NCI-H1105 (cell line): ENCODE measurements around the gene LMOD2.
"Not testable (repeated sequence)": the region's sequence is repeated elsewhere in the genome, so short reads cannot be mapped to it uniquely, and the experiment has no call there.

ENCODE experiments used
- DNase-seq: peaks from one replicate; lab custom pipeline; 2025; lab: John Stamatoyannopoulos, UW

LMOD2 gene

GRCh38 chr7:123655614-123656013, at the start of gene LMOD2:
Gene LMOD2, plus strand, starts transcription at chr7:123655866. Its CDS starts 98 bp downstream, at chr7:123655964.
- no peak for DNase-seq

- DNase-seq = no peak
These were observed 48.2 kb upstream of the LMOD2 start for GRCh38 chr7:123607423-123607975.

- no peak for DNase-seq
These were observed 46.4 kb upstream of the LMOD2 start for GRCh38 chr7:123608991-123609882.

GRCh38 chr7:123609883-123610239, 45.8 kb upstream of the LMOD2 start:
- DNase-seq = no peak

GRCh38 chr7:123612024-123612423, 43.6 kb upstream of the LMOD2 start:
- DNase-seq = no peak

- no peak for DNase-seq
These were observed 40.3 kb upstream of the LMOD2 start for GRCh38 chr7:123615344-123615743.

GRCh38 chr7:123616223-123616622, 39.4 kb upstream of the LMOD2 start:
- DNase-seq = no peak

GRCh38 chr7:123621707-123622106, 34.0 kb upstream of the LMOD2 start:
- no peak for DNase-seq

GRCh38 chr7:123622660-123623386, 32.8 kb upstream of the LMOD2 start:
- DNase-seq = peak; percentile 60

- no peak for DNase-seq
These were observed 31.0 kb upstream of the LMOD2 start for GRCh38 chr7:123624527-123625183.

GRCh38 chr7:123625254-123625653, 30.4 kb upstream of the LMOD2 start:
- DNase-seq = no peak

- no peak for DNase-seq
These were observed 27.8 kb upstream of the LMOD2 start for GRCh38 chr7:123627851-123628250.

GRCh38 chr7:123628829-123629228, 26.8 kb upstream of the LMOD2 start:
- no peak for DNase-seq

- no peak for DNase-seq
These were observed 26.4 kb upstream of the LMOD2 start for GRCh38 chr7:123629281-123629680.

- no peak for DNase-seq
These were observed 22.9 kb upstream of the LMOD2 start for GRCh38 chr7:123632808-123633207.

- DNase-seq = no peak
These were observed 22.1 kb upstream of the LMOD2 start for GRCh38 chr7:123633553-123633952.

GRCh38 chr7:123634011-123634573, 21.6 kb upstream of the LMOD2 start:
- not testable (repeated sequence) for DNase-seq

GRCh38 chr7:123635551-123636359, 19.9 kb upstream of the LMOD2 start:
- no peak for DNase-seq

GRCh38 chr7:123637203-123637602, 18.5 kb upstream of the LMOD2 start:
- DNase-seq = no peak

- no peak for DNase-seq
These were observed 17.8 kb upstream of the LMOD2 start for GRCh38 chr7:123637878-123638277.

- DNase-seq = no peak
These were observed 16.0 kb upstream of the LMOD2 start for GRCh38 chr7:123639631-123640030.
